ENCODE results near the gene GJD4. TPM values are rescaled to one million over a fixed set of nuclear protein-coding genes. Genes with fewer than 3 reads are reported as not detected.

GJD4 gene
- total RNA-seq, 4 donors from 2014 or later = not detected

DNA sequence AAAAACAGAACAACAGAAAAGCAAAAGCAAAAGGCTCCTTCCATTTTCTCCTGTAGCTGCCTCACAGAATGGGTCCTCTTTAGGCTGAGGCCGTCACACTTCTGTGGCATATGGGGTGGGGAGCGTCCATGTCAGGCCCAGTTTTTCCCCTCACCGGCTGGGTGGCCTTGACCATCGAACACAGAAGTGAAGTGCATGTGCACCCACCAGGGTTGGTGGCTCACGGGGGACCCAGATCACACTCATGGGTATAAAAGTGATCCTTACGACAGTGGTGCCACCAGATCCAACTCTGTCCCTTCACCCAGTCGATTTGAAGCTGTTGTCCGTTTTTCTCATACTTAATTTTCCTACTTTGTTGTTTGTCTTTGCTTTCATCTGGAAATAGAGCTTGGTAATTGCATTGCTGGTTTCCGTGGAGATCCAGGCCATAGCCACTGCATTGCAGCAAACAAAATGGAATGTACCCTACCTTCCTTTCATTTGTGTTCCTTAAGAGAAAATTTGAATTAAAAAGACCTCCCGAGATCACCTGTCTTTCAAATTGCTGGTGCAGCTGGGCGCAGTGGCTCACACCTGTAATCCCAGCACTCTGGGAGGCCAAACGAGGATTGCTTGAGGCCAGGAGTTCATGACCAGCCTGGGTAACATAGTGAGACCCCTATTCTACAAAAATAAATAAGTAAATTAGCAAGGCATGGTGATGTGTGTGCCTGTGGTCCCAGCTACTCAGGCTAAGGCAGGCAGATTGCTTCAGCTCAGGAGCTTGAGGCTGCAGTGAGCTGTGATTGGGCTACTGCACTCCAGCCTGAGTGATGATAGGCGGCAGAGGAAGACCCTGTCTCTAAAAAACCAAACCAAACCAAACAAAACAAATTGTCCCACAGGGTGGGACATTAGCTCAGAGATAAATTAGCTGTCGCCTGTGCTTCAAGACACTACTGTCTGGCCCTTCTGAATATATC is 10.7 kb upstream of the GJD4 start:
- Histone ChIP-seq H3K9me3 (no peaks in the 10 kb centered on the region), H3K27me3 (peaks cover 0 to 16% (median 2%) of the 10 kb centered on the region in 4 donors), H3K27ac (replicated peaks in 1 of 4) (no peak overlapping the region), H3K36me3 (no peaks in the 10 kb centered on the region), H3K4me3 (no peak overlapping the region), H3K4me1 (no peaks in the 10 kb centered on the region)
- intact Hi-C loops (cut with DNase I) = loop anchor here (10.0 kb wide), 1 partner anchor 350 kb away; no protein-coding TSS in a partner anchor
- 61% methylated on average over 14 of the region's 14 CpGs for whole genome bisulfite sequencing
- no peak for TF ChIP-seq POLR2AphosphoS5 (IDR thresholded peaks at IDR 0.05)
- no peak for TF ChIP-seq EP300 (IDR thresholded peaks at IDR 0.05)
- no peak for TF ChIP-seq POLR2A (IDR thresholded peaks at IDR 0.05; ENCODE audit: low read depth)
- no peak for DNase-seq (ENCODE audit: extremely low spot score)

DNA sequence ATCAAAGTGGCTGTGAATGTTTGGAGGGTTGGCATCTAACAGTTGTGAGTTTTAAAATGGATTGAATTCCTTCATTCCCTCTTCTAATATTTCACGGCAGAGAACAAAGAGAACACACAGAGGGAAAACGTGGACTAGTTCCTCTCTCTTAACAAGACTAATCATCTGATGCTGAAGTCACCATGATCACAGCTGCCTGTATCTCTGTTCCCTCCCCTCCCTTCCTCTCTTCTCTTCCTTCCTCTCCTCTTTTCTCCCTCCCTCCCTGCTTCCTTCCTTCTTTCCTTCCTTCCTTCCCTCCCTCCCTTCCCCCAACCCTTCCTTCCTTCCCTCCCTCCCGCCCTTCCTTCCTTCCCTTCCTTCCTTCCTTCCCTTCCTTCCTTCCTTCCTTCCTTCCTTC is 10.0 kb upstream of the GJD4 start:
- intact Hi-C loops (cut with DNase I) = loop anchor here (10.0 kb wide), 1 partner anchor 350 kb away; no protein-coding TSS in a partner anchor
- WGBS = 38% methylated on average over 3 of the region's 3 CpGs
- TF ChIP-seq POLR2AphosphoS5 (IDR thresholded peaks at IDR 0.05) (no peak), EP300 (IDR thresholded peaks at IDR 0.05) (no peak), POLR2A (IDR thresholded peaks at IDR 0.05; ENCODE audit: low read depth) (no peak)
- DNase-seq (ENCODE audit: extremely low spot score) = no peak
- H3K4me3 ChIP-seq = no peak overlapping the region
- no peaks in the 10 kb centered on the region for H3K4me1 ChIP-seq
- H3K27ac ChIP-seq (replicated peaks in 1 of 4) = no peak overlapping the region
- peaks cover 0 to 11% (median 2%) of the 10 kb centered on the region in 4 donors for H3K27me3 ChIP-seq
- H3K36me3 ChIP-seq = no peaks in the 10 kb centered on the region
- no peaks in the 10 kb centered on the region for H3K9me3 ChIP-seq

DNA sequence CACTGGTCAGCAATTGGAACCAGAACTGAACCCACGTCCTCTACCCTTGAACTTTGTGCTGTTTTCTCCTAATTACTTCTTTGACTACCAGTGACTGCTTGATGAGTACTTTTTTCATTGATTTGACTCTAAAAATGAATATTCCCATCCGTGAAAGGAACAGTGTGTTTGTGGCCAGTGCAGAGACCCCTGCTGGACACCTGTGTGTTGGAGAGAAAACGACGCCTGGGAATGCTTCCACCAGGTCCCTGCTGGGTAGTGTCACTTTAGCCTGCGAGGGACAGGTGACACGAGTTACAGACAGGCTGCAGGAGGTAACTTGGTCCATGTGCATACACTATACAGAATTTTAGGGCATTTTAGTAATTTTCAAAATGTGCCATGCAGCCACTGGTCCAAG is 6.8 kb upstream of the GJD4 start:
- H3K4me1 ChIP-seq = no peaks in the 10 kb centered on the region
- no peak for TF ChIP-seq POLR2AphosphoS5 (IDR thresholded peaks at IDR 0.05)
- no peak for TF ChIP-seq EP300 (IDR thresholded peaks at IDR 0.05)
- TF ChIP-seq, protein P1, sequence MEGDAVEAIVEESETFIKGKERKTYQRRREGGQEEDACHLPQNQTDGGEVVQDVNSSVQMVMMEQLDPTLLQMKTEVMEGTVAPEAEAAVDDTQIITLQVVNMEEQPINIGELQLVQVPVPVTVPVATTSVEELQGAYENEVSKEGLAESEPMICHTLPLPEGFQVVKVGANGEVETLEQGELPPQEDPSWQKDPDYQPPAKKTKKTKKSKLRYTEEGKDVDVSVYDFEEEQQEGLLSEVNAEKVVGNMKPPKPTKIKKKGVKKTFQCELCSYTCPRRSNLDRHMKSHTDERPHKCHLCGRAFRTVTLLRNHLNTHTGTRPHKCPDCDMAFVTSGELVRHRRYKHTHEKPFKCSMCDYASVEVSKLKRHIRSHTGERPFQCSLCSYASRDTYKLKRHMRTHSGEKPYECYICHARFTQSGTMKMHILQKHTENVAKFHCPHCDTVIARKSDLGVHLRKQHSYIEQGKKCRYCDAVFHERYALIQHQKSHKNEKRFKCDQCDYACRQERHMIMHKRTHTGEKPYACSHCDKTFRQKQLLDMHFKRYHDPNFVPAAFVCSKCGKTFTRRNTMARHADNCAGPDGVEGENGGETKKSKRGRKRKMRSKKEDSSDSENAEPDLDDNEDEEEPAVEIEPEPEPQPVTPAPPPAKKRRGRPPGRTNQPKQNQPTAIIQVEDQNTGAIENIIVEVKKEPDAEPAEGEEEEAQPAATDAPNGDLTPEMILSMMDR (IDR thresholded peaks at IDR 0.05) = peak in 1 of 3 experiments; percentile 40
- TF ChIP-seq POLR2A (IDR thresholded peaks at IDR 0.05; ENCODE audit: low read depth) = no peak
- H3K27me3 ChIP-seq = peaks cover 0 to 21% (median 0%) of the 10 kb centered on the region in 4 donors
- no peak overlapping the region for H3K4me3 ChIP-seq
- H3K27ac ChIP-seq (replicated peaks in 1 of 4) = no peak overlapping the region
- no peak for DNase-seq (ENCODE audit: extremely low spot score)
- H3K36me3 ChIP-seq = no peaks in the 10 kb centered on the region
- peaks cover 0 to 3% (median 0%) of the 10 kb centered on the region in 4 donors for H3K9me3 ChIP-seq
- intact Hi-C loops (cut with DNase I) = loop anchor here (10.0 kb wide), 1 partner anchor 354 kb away; no protein-coding TSS in a partner anchor
- WGBS = 44% methylated on average over 6 of the region's 6 CpGs

DNA sequence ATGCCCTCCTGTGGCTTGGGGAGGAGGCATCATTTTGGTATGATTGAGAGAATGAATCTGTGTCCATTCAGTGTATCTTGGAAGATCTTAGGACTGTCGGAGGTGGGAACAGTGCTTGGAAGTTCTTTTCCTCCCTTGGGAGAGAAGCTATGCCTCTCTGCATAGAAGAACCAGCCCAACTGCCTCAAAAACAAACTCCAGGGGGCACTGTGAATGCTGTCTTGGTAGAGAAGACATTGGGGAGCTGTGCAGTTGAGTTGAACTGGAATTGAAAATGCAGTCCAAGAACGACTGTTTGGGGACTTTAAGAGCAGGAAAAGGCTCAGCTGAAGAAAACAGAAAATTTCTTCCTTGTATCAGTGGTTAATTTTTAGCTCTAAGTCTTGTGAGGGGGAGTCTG is 4.9 kb upstream of the GJD4 start:
- intact Hi-C loops (cut with DNase I) = no loop called here
- WGBS = 79% methylated on average over 2 of the region's 2 CpGs
- peaks cover 0 to 3% (median 0%) of the 10 kb centered on the region in 4 donors for H3K9me3 ChIP-seq
- H3K4me1 ChIP-seq = no peaks in the 10 kb centered on the region
- H3K36me3 ChIP-seq = no peaks in the 10 kb centered on the region
- TF ChIP-seq EP300 (IDR thresholded peaks at IDR 0.05) (no peak), POLR2A (IDR thresholded peaks at IDR 0.05; ENCODE audit: low read depth) (no peak), POLR2AphosphoS5 (IDR thresholded peaks at IDR 0.05) (no peak)
- TF ChIP-seq, protein P1 (IDR thresholded peaks at IDR 0.05) = no peak
- DNase-seq (ENCODE audit: extremely low spot score) = no peak
- no peak overlapping the region for H3K4me3 ChIP-seq
- H3K27me3 ChIP-seq = peaks cover 0 to 25% (median 3%) of the 10 kb centered on the region in 4 donors
- no peak overlapping the region for H3K27ac ChIP-seq (replicated peaks in 1 of 4)

DNA sequence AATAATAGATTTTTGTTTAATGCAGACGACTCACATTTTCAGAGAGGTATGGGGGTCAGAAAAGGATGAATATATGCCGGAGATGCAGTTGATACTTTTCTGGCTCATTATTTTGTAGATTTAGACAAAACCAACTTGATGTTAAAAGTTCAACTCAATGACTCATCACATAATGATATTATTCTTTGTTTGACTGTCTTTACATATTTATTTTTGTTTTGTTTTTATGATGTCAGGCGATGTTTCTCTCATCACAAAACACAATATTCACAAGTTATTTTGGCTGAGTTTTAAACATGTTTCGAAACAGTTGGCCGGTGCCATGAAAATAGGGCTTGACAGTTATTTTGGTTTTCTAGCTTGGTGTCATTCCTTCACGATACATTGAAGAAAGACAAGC is 1.3 kb downstream of the GJD4 start:
- no peak for TF ChIP-seq POLR2AphosphoS5 (IDR thresholded peaks at IDR 0.05)
- TF ChIP-seq, protein P1 (IDR thresholded peaks at IDR 0.05) = no peak
- no peak for TF ChIP-seq EP300 (IDR thresholded peaks at IDR 0.05)
- no peak for DNase-seq (ENCODE audit: extremely low spot score)
- no peaks in the 10 kb centered on the region for H3K36me3 ChIP-seq
- H3K4me1 ChIP-seq = peaks cover 6 to 14% (median 12%) of the 10 kb centered on the region in 4 donors
- 70% methylated on average over 6 of the region's 6 CpGs for WGBS
- peaks cover 0 to 71% (median 19%) of the 10 kb centered on the region in 4 donors for H3K27me3 ChIP-seq
- intact Hi-C loops (cut with DNase I) = no loop called here
- H3K9me3 ChIP-seq = no peaks in the 10 kb centered on the region
- H3K27ac ChIP-seq (replicated peaks in 1 of 4) = no peak overlapping the region
- no peak overlapping the region for H3K4me3 ChIP-seq
